Endothelial cell of umbilical vein (primary cell): Measurements from ENCODE around the gene C6orf136.

ENCODE experiments used
- GATA2 ChIP-seq: IDR thresholded peaks from 2 replicates; pipeline ENCODE4 v1.7.0; 2011; ENCODE audit warnings: low read depth, mild to moderate bottlenecking, moderate library complexity, mixed read lengths, low read length; ENCODE audit not compliant: insufficient read length, insufficient read depth
- MYC ChIP-seq: IDR thresholded peaks from one replicate; pipeline ENCODE4 v1.6.1; 2011; ENCODE audit warnings: mild to moderate bottlenecking, low read depth, low read length
- POLR2A ChIP-seq: IDR thresholded peaks from 2 replicates; pipeline ENCODE4 v1.6.1; 2012; ENCODE audit warnings: low read depth, mild to moderate bottlenecking, control low read depth, low read length
- TF ChIP-seq, protein P1 (sequence below), 2 donors: IDR thresholded peaks; 1 replicate in 1 of 2; 2 replicates in 1 of 2; pipeline ENCODE4 v1.5.1; 2011; ENCODE audit warnings: low read length in 2 of 2, mild to moderate bottlenecking in 2 of 2, moderate library complexity in 2 of 2, control low read depth in 1 of 2, inconsistent platforms in 1 of 2, low read depth in 1 of 2; ENCODE audit not compliant: insufficient read depth in 1 of 2; ENCODE audit errors: extremely low read depth in 1 of 2

DNA sequence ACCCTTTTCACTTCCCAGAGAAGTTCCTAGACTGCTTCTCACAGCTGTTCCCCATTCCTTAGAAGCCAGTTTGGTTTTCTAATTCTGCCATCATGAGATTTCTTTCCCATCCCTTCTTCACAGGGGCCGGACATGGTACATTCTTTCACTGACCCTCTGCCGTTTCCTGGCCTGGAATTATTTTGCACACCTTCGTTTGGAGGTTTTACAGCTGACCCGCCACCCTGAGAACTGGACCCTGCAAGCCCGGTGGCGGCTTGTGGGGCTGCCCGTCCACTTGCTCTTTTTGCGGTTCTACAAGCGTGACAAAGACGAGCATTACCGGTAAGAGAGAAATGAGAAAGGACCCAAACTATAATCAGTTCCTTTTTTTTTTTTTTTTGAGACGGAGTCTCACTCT, 4.2 kb downstream of the C6orf136 start:
- TF ChIP-seq POLR2A = no peak
- TF ChIP-seq, protein P1, sequence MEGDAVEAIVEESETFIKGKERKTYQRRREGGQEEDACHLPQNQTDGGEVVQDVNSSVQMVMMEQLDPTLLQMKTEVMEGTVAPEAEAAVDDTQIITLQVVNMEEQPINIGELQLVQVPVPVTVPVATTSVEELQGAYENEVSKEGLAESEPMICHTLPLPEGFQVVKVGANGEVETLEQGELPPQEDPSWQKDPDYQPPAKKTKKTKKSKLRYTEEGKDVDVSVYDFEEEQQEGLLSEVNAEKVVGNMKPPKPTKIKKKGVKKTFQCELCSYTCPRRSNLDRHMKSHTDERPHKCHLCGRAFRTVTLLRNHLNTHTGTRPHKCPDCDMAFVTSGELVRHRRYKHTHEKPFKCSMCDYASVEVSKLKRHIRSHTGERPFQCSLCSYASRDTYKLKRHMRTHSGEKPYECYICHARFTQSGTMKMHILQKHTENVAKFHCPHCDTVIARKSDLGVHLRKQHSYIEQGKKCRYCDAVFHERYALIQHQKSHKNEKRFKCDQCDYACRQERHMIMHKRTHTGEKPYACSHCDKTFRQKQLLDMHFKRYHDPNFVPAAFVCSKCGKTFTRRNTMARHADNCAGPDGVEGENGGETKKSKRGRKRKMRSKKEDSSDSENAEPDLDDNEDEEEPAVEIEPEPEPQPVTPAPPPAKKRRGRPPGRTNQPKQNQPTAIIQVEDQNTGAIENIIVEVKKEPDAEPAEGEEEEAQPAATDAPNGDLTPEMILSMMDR (IDR thresholded peaks at IDR 0.05; ENCODE audit: extremely low read depth in 1 of 2, insufficient read depth in 1 of 2, low read depth in 1 of 2, low read length in 2 of 2) = no peak
- TF ChIP-seq GATA2 = no peak
- no peak for TF ChIP-seq MYC
